B cell (primary cell): Measurements from ENCODE around the gene GALNT4. TPM values are rescaled to one million over a fixed set of nuclear protein-coding genes. Genes with fewer than 3 reads are reported as not detected.

Source experiments
- ATAC-seq: fragments of 200-7000 bp; cut with Tn5 transposase; one replicate; pipeline ENCODE4 v1.10.0; 2021; ENCODE audit warnings: low read depth, mild to moderate bottlenecking, moderate number of reproducible peaks, moderate library complexity
- CTCF ChIA-PET: fragments of 350-600 bp; sonication (Branson Sonifier 250); formaldehyde crosslinking; loops from one replicate; lab custom pipeline; 2021; ENCODE audit warnings: antibody characterized with exemption, inconsistent platforms; lab: Charles Lee
- POLR2A ChIA-PET: fragments of 350-600 bp; sonication (Branson Sonifier 250); formaldehyde crosslinking; loops from one replicate; lab custom pipeline; 2021; ENCODE audit warnings: antibody characterized with exemption; lab: Charles Lee
- DNase-seq: peaks from one replicate; pipeline ENCODE4 v3.0.0; 2013
- H2AFZ ChIP-seq: 2 replicates; pipeline ENCODE4 v1.6.1; 2012; ENCODE audit warnings: mild to moderate bottlenecking, low read depth, low read length; ENCODE audit not compliant: insufficient read depth, poor library complexity, severe bottlenecking
- H3K27ac ChIP-seq, 2 donors: 1 replicate in 1 of 2; 2 replicates in 1 of 2; pipeline ENCODE4 v1.5.1; 2012 to 2013; ENCODE audit warnings: low read length in 2 of 2, mild to moderate bottlenecking in 2 of 2, moderate library complexity in 1 of 2
- H3K27me3 ChIP-seq, 4 experiments: fragments of 200-600 bp in 1 of 4; sonication (generic) in 1 of 4; replicated peaks in 1 of 4; 1 replicate in 2 of 4; 2 replicates in 2 of 4; pipeline versions ENCODE4 v1.6.1 to v1.7.0; 2013 to 2016; ENCODE audit warnings: low read length in 3 of 4, mild to moderate bottlenecking in 2 of 4, mixed read lengths in 1 of 4, moderate library complexity in 1 of 4; ENCODE audit not compliant: insufficient read depth in 4 of 4, control insufficient read depth in 3 of 4; ENCODE audit errors: control extremely low read depth in 1 of 4
- H3K36me3 ChIP-seq, 2 experiments: replicated peaks in 1 of 2; 1 replicate in 1 of 2; 2 replicates in 1 of 2; pipeline versions ENCODE4 v1.6.1 to v1.7.1; 2013; ENCODE audit warnings: low read length in 1 of 2; ENCODE audit not compliant: insufficient read depth in 2 of 2, control insufficient read depth in 1 of 2; ENCODE audit errors: control extremely low read depth in 1 of 2, extremely low read depth in 1 of 2
- H3K4me1 ChIP-seq, 2 donors: fragments of 200-600 bp in 1 of 2; sonication (generic) in 1 of 2; 1 replicate in 1 of 2; 2 replicates in 1 of 2; pipeline versions ENCODE4 v1.5.1 to v1.6.1; 2013 to 2017; ENCODE audit warnings: low read length in 2 of 2; ENCODE audit not compliant: control insufficient read depth in 2 of 2, insufficient read depth in 2 of 2
- H3K4me2 ChIP-seq: replicated peaks from 2 replicates; pipeline ENCODE3; 2012; ENCODE audit warnings: mild to moderate bottlenecking, low read depth, low read length; ENCODE audit not compliant: poor library complexity, severe bottlenecking
- H3K4me3 ChIP-seq, 5 experiments: fragments of 200-600 bp in 1 of 5; sonication (generic) in 1 of 5; 1 replicate in 3 of 5; 2 replicates in 2 of 5; pipeline versions ENCODE4 v1.5.1 to v1.7.0; 2011 to 2016; ENCODE audit warnings: low read length in 4 of 5, mild to moderate bottlenecking in 4 of 5, low read depth in 2 of 5, control low read depth in 1 of 5, moderate library complexity in 1 of 5; ENCODE audit not compliant: insufficient read depth in 1 of 5; ENCODE audit errors: control extremely low read depth in 1 of 5, extremely low read depth in 1 of 5
- H3K79me2 ChIP-seq: fragments of 200-600 bp; sonication (generic); one replicate; pipeline ENCODE4 v1.6.0; 2016; ENCODE audit warnings: low read length; ENCODE audit not compliant: control insufficient read depth, insufficient read depth
- H3K9ac ChIP-seq: fragments of 200-600 bp; sonication (generic); 2 replicates; pipeline ENCODE4 v1.6.1; 2017; ENCODE audit warnings: mild to moderate bottlenecking, low read length, moderate library complexity
- H3K9me3 ChIP-seq, 3 donors: one replicate each; pipeline versions ENCODE4 v1.6.1 to v1.7.1; 2013; ENCODE audit warnings: low read length in 2 of 3; ENCODE audit not compliant: control insufficient read depth in 2 of 3, insufficient read depth in 1 of 3; ENCODE audit errors: control extremely low read depth in 1 of 3
- H4K20me1 ChIP-seq: 2 replicates; pipeline ENCODE4 v1.6.0; 2012; ENCODE audit warnings: mild to moderate bottlenecking, low read length; ENCODE audit not compliant: insufficient read depth, control insufficient read depth, poor library complexity, severe bottlenecking
- H3K27ac Mint-ChIP-seq: one replicate; pipeline ENCODE4 v1.8.0; 2021; ENCODE audit warnings: mixed read lengths
- H3K27me3 Mint-ChIP-seq: one replicate; pipeline ENCODE4 v1.8.0; 2021; ENCODE audit warnings: mixed read lengths
- H3K4me1 Mint-ChIP-seq: one replicate; pipeline ENCODE4 v1.8.0; 2021; ENCODE audit warnings: mixed read lengths
- H3K4me3 Mint-ChIP-seq: one replicate; pipeline ENCODE4 v1.8.0; 2021; ENCODE audit warnings: mixed read lengths
- H3K9me3 Mint-ChIP-seq: one replicate; pipeline ENCODE4 v1.8.0; 2022; ENCODE audit warnings: mixed read lengths; ENCODE audit not compliant: insufficient read depth
- EZH2 ChIP-seq: IDR thresholded peaks from 2 replicates; pipeline ENCODE4 v1.6.1; 2012; ENCODE audit warnings: borderline replicate concordance, low read depth, mild to moderate bottlenecking, moderate library complexity, low read length; ENCODE audit not compliant: insufficient read depth, poor library complexity, severe bottlenecking
- WGBS: methylation state at CpG from one replicate; pipeline ENCODE4 v1.1.5; 2013; ENCODE audit warnings: missing lambda C conversion rate; ENCODE audit not compliant: insufficient coverage; 5-methylcytosine and 5-hydroxymethylcytosine counted together
- intact Hi-C: fragments of 100-400 bp; cut with micrococcal nuclease; formaldehyde crosslinking; loops from one replicate; pipeline ENCODE4 v1.10.0; 2022
- polyA plus RNA-seq: library from polyadenylated mRNA; depleted of rRNA; stranded (reverse); fragments of >200 nt; gene quantifications from 2 replicates; pipeline ENCODE4 v1.2.3, GENCODE V29; 2012
- total RNA-seq, 2 donors: library from RNA; stranded (reverse); fragments of 120-200 nt in 1 of 2; gene quantifications; 1 replicate in 1 of 2; 2 replicates in 1 of 2; pipeline versions ENCODE4 v1.2.3 to v1.2.4, GENCODE V29; 2013 to 2022
- TF ChIP-seq, protein P1 (sequence below): fragments of 200-600 bp; IDR thresholded peaks from one replicate; pipeline ENCODE4 v1.8.0; 2022; ENCODE audit warnings: antibody characterized with exemption, mild to moderate bottlenecking

The GALNT4 gene
- total and polyA plus RNA-seq, 2 donors (not counting 1 experiment from before 2014, with no cell fraction given) = 4.9 to 10.3 TPM

DNA sequence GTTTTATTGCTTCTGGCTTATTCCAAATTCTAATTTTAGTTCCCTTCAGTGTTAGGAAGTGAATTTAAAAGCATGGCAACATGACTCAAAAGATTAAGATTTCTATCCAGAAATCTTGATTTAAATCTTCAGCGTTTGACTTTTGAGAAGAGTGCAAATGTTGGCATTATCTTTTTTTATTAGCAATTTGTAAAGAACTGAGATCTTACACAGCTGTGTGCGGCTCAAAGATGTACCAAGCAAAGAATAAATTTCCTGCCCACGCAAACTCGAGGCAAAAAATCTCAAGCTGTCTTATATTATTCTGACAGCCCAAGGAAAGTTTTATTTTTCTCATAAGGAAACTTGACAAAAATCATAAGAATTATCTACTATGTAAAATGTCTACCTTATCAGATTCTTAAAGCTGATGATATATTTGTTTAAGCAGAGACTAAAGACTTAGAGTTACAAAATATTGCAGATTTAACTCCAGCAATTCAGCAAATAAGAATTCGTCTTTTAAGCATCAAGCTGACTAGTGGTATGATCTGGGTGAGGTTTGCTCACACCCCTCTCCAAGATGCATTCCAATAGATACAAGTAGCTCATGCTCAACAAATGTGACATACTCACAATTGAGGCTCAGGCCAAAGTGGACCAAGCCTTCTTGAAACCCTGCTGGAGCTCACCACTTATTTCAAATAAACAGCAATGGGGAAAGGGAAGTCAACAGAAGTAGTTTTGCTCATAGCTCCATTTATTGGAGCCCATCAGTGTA, 48.6 kb upstream of the GALNT4 start:
- Histone ChIP-seq H3K27ac (no peak overlapping the region), H3K4me1 (peaks cover 0 to 4% of the 10 kb centered on the region in 2 donors), H4K20me1 (no peaks in the 10 kb centered on the region), H3K27me3 (no peaks in the 10 kb centered on the region), H3K36me3 (no peaks in the 10 kb centered on the region), H3K9me3 (no peaks in the 10 kb centered on the region), H3K4me2 (no peak overlapping the region), H2AFZ (no peak overlapping the region), H3K4me3 (no peak overlapping the region), H3K79me2 (no peaks in the 10 kb centered on the region), H3K9ac (no peak overlapping the region)
- POLR2A ChIA-PET = no interaction called here
- WGBS = 100% methylated on average over 1 of the region's 5 CpGs
- no peak overlapping the region for H3K27ac Mint-ChIP-seq
- CTCF ChIA-PET = interaction anchor here (1.3 kb wide), 1 partner anchor 30 kb away, joined by 4 read pairs; no protein-coding TSS in a partner anchor
- DNase-seq (no peak), ATAC-seq (no peak)
- H3K9me3 Mint-ChIP-seq = no peaks in the 10 kb centered on the region
- intact Hi-C loops = no loop called here
- no peaks in the 10 kb centered on the region for H3K27me3 Mint-ChIP-seq
- H3K4me1 Mint-ChIP-seq = peaks cover 8% of the 10 kb centered on the region
- no peak overlapping the region for H3K4me3 Mint-ChIP-seq
- no peak for TF ChIP-seq EZH2
- TF ChIP-seq, protein P1, sequence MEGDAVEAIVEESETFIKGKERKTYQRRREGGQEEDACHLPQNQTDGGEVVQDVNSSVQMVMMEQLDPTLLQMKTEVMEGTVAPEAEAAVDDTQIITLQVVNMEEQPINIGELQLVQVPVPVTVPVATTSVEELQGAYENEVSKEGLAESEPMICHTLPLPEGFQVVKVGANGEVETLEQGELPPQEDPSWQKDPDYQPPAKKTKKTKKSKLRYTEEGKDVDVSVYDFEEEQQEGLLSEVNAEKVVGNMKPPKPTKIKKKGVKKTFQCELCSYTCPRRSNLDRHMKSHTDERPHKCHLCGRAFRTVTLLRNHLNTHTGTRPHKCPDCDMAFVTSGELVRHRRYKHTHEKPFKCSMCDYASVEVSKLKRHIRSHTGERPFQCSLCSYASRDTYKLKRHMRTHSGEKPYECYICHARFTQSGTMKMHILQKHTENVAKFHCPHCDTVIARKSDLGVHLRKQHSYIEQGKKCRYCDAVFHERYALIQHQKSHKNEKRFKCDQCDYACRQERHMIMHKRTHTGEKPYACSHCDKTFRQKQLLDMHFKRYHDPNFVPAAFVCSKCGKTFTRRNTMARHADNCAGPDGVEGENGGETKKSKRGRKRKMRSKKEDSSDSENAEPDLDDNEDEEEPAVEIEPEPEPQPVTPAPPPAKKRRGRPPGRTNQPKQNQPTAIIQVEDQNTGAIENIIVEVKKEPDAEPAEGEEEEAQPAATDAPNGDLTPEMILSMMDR = no peak

- Mint-ChIP-seq H3K4me3 (no peak overlapping the region), H3K27ac (no peak overlapping the region), H3K4me1 (peaks cover 4% of the 10 kb centered on the region), H3K27me3 (no peaks in the 10 kb centered on the region), H3K9me3 (no peaks in the 10 kb centered on the region)
- no peaks in the 10 kb centered on the region for H3K79me2 ChIP-seq
- WGBS = 98% methylated on average over 3 of the region's 4 CpGs
- H3K36me3 ChIP-seq = no peaks in the 10 kb centered on the region
- H3K9ac ChIP-seq = no peak overlapping the region
- no peak overlapping the region for H3K27ac ChIP-seq
- peaks cover 0 to 4% of the 10 kb centered on the region in 2 donors for H3K4me1 ChIP-seq
- H4K20me1 ChIP-seq = no peaks in the 10 kb centered on the region
- no peaks in the 10 kb centered on the region for H3K27me3 ChIP-seq
- H3K9me3 ChIP-seq = no peaks in the 10 kb centered on the region
- ChIA-PET POLR2A (no interaction called here), CTCF (no interaction called here)
- intact Hi-C loops = no loop called here
- no peak overlapping the region for H3K4me2 ChIP-seq
- no peak overlapping the region for H2AFZ ChIP-seq
- no peak for DNase-seq
- no peak overlapping the region for H3K4me3 ChIP-seq
- ATAC-seq = no peak
- no peak for TF ChIP-seq EZH2
- TF ChIP-seq, protein P1 = no peak
These were observed 47.0 kb upstream of the GALNT4 start for GRCh38 chr12:89571491-89572195.
